A673 (cell line): ENCODE data around the gene PTH2. TPM values are rescaled to one million over a fixed set of nuclear protein-coding genes. Genes with fewer than 3 reads are reported as not detected.

ENCODE experiments used
- BruUV-seq: library from RNA; stranded (reverse); fragments of 400-500 nt; replicated peaks from 2 replicates; lab custom pipeline; 2021; lab: Mats Ljungman, UMichigan
- CTCF ChIA-PET: fragments of 300-600 bp; sonication (Branson Sonifier 250); formaldehyde crosslinking; loops from one replicate; lab custom pipeline; 2022; ENCODE audit warnings: antibody characterized with exemption; lab: Charles Lee
- POLR2A ChIA-PET: fragments of 300-600 bp; sonication (Branson Sonifier 250); formaldehyde crosslinking; loops from one replicate; lab custom pipeline; 2022; ENCODE audit warnings: antibody characterized with exemption; ENCODE audit not compliant: low non-redundant PET; lab: Charles Lee
- DNase-seq: peaks from one replicate; pipeline ENCODE4 v3.0.0-alpha.2; 2015; ENCODE audit warnings: low spot score
- H3K27ac ChIP-seq: fragments of 200-600 bp; sonication (generic); 2 replicates; pipeline ENCODE4 v1.5.1; 2016; ENCODE audit warnings: mixed run types, low read depth, mild to moderate bottlenecking, mixed read lengths, antibody characterized with exemption, low read length; ENCODE audit not compliant: poor library complexity, severe bottlenecking
- H3K27me3 ChIP-seq: fragments of 200-600 bp; sonication (generic); replicated peaks from 2 replicates; pipeline ENCODE4 v1.6.1; 2017; ENCODE audit warnings: mixed run types, low read depth, mild to moderate bottlenecking, mixed read lengths, antibody characterized with exemption, low read length; ENCODE audit not compliant: insufficient read depth, poor library complexity
- H3K36me3 ChIP-seq: fragments of 200-600 bp; sonication (generic); 2 replicates; pipeline ENCODE4 v1.6.1; 2016; ENCODE audit warnings: mixed run types, mild to moderate bottlenecking, mixed read lengths, antibody characterized with exemption, low read length; ENCODE audit not compliant: insufficient read depth, poor library complexity, severe bottlenecking
- H3K4me1 ChIP-seq: fragments of 200-600 bp; sonication (generic); 2 replicates; pipeline ENCODE4 v1.6.1; 2017; ENCODE audit warnings: mixed run types, mild to moderate bottlenecking, mixed read lengths, antibody characterized with exemption, low read length; ENCODE audit not compliant: insufficient read depth, poor library complexity, severe bottlenecking
- H3K4me3 ChIP-seq: fragments of 200-600 bp; sonication (generic); 2 replicates; pipeline ENCODE4 v1.5.1; 2016; ENCODE audit warnings: low read depth, mixed run types, mild to moderate bottlenecking, mixed read lengths, low read length; ENCODE audit not compliant: poor library complexity, severe bottlenecking
- H3K9me3 ChIP-seq: fragments of 200-600 bp; sonication (generic); 2 replicates; pipeline ENCODE4 v1.6.1; 2016; ENCODE audit warnings: mixed run types, low read depth, mild to moderate bottlenecking, mixed read lengths, antibody characterized with exemption, low read length; ENCODE audit not compliant: poor library complexity, severe bottlenecking
- EZH2 ChIP-seq: fragments of 200-600 bp; sonication (generic); IDR thresholded peaks from 2 replicates; pipeline ENCODE4 v1.6.1; 2017; ENCODE audit warnings: borderline replicate concordance, low read depth, mild to moderate bottlenecking, mixed read lengths, antibody characterized with exemption, low read length; ENCODE audit not compliant: poor library complexity, severe bottlenecking
- intact Hi-C: fragments of 100-400 bp; cut with micrococcal nuclease; formaldehyde crosslinking; loops from one replicate; pipeline ENCODE4 v1.10.0; 2022; ENCODE audit not compliant: unreplicated experiment
- total RNA-seq: library from RNA; stranded (reverse); gene quantifications from 2 replicates; pipeline ENCODE4 v1.2.3, GENCODE V29; 2021
- TF ChIP-seq, protein P1 (sequence below): fragments of 300-800, 200-600 bp; sonication (generic); conservative IDR thresholded peaks from 2 replicates; pipeline ENCODE4 v1.5.1; 2017; ENCODE audit warnings: low read depth, mild to moderate bottlenecking, antibody characterized with exemption, low read length, moderate library complexity, mixed read lengths

PTH2 gene
- total RNA-seq, 1 experiment from 2014 or later = not detected

DNA sequence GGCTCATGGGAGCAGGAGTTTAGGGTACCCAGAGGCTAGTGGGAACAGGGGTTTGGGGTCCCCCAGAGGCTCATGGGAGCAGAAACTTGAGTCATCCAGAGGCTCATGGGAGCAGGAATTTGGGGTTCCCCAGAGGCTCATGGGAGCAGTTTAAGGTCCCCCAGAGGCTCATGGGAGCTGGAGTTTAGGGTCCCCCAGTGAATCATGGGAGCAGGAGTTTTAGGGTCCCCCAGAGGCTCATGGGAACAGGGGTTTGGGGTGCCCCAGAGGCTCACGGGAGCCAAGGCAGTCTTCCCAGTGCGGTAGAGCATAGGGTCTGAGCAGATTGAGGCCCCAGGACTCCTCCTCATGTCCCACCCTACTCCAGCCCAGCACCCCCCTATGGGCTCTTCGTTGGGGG, 42.1 kb upstream of the PTH2 start:
- CTCF ChIA-PET = no interaction called here
- no peak for TF ChIP-seq EZH2
- TF ChIP-seq, protein P1, sequence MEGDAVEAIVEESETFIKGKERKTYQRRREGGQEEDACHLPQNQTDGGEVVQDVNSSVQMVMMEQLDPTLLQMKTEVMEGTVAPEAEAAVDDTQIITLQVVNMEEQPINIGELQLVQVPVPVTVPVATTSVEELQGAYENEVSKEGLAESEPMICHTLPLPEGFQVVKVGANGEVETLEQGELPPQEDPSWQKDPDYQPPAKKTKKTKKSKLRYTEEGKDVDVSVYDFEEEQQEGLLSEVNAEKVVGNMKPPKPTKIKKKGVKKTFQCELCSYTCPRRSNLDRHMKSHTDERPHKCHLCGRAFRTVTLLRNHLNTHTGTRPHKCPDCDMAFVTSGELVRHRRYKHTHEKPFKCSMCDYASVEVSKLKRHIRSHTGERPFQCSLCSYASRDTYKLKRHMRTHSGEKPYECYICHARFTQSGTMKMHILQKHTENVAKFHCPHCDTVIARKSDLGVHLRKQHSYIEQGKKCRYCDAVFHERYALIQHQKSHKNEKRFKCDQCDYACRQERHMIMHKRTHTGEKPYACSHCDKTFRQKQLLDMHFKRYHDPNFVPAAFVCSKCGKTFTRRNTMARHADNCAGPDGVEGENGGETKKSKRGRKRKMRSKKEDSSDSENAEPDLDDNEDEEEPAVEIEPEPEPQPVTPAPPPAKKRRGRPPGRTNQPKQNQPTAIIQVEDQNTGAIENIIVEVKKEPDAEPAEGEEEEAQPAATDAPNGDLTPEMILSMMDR = no peak
- Histone ChIP-seq H3K9me3 (no peaks in the 10 kb centered on the region), H3K4me3 (no peak overlapping the region), H3K4me1 (peaks cover 8% of the 10 kb centered on the region), H3K27ac (no peak overlapping the region), H3K27me3 (no peaks in the 10 kb centered on the region), H3K36me3 (no peaks in the 10 kb centered on the region)
- no TSS peak for BruUV-seq
- intact Hi-C loops = no loop called here
- POLR2A ChIA-PET = no interaction called here
- no peak for DNase-seq

DNA sequence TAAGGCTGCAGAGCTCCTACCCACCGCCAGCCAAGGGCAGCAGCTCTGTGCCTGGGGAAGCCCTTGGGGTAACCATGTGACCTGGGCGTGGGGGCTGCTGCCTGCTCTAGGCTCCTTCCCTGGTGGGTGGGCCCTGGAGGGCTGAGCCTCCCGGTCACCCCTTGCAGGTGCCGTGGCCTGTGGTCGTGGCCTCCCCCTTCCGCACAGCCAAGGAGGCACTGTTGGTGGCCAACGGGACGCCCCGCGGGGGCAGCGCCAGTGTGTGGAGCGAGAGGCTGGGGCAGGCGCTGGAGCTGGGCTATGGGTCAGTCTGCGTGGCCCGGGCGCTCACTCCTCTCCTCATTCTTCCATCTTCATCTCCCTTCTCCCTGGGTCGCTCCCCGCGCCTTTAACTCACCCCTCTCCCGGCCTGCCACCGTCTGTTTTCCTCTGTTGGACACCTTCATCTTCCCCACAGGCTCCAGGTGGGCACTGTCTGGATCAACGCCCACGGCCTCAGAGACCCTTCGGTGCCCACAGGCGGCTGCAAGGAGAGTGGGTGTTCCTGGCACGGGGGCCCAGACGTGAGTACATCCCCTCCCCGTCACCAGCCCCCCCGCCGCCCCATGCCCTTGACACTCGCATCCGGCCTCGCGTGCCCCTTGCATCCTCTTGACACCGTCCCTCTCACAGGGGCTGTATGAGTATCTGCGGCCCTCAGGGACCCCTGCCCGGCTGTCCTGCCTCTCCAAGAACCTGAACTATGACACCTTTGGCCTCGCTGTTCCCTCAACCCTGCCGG, 40.9 kb upstream of the PTH2 start:
- intact Hi-C loops = no loop called here
- DNase-seq = no peak
- Histone ChIP-seq H3K4me1 (peaks cover 7% of the 10 kb centered on the region), H3K36me3 (no peaks in the 10 kb centered on the region), H3K4me3 (no peak overlapping the region), H3K9me3 (no peaks in the 10 kb centered on the region), H3K27me3 (no peaks in the 10 kb centered on the region), H3K27ac (no peak overlapping the region)
- TF ChIP-seq, protein P1 = no peak
- no peak for TF ChIP-seq EZH2
- POLR2A ChIA-PET = no interaction called here
- CTCF ChIA-PET = no interaction called here
- BruUV-seq = no TSS peak

DNA sequence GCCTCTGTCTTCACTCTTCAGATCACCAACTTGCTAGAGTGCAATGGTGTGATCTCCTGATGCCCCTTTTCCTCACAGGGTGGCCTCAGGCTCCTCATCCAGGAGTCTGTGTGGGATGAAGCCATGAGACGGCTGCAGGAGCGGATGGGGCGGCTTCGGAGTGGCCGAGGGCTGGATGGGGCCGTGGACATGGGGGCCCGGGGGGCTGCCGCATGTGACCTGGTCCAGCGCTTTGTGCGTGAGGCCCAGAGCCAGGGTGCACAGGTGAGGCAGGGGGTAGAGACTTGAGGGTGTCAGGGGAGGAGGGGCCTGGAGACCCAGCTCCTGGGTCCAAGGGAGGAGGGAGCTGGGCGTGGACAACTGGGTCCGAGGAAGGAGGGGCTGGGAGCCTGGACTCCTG, 39.3 kb upstream of the PTH2 start:
- H3K27me3 ChIP-seq = no peaks in the 10 kb centered on the region
- TF ChIP-seq EZH2 = no peak
- TF ChIP-seq, protein P1 = no peak
- POLR2A ChIA-PET = no interaction called here
- H3K9me3 ChIP-seq = no peaks in the 10 kb centered on the region
- DNase-seq = no peak
- H3K27ac ChIP-seq = no peak overlapping the region
- H3K4me1 ChIP-seq = no peaks in the 10 kb centered on the region
- no peak overlapping the region for H3K4me3 ChIP-seq
- intact Hi-C loops = no loop called here
- CTCF ChIA-PET = no interaction called here
- no TSS peak for BruUV-seq
- no peaks in the 10 kb centered on the region for H3K36me3 ChIP-seq
